K562 (cell line): Measurements from ENCODE around the gene CCDC28B. TPM values are rescaled to one million over a fixed set of nuclear protein-coding genes. Genes with fewer than 3 reads are reported as not detected.

ENCODE experiments used
- CBX1 ChIP-seq: sonication (generic); IDR thresholded peaks from 2 replicates; pipeline ENCODE4 v1.6.1; 2016; ENCODE audit warnings: antibody characterized with exemption, low read depth, mild to moderate bottlenecking
- CSDE1 ChIP-seq, 2 experiments: fragments of 450-650 bp; IDR thresholded peaks; 2 replicates each; pipeline ENCODE4 v1.6.1; 2016; ENCODE audit warnings: mild to moderate bottlenecking in 1 of 2
- ESRRB ChIP-seq: fragments of 250-450 bp; sonication (Bioruptor Pico); IDR thresholded peaks from 2 replicates; pipeline ENCODE4 v1.5.0; 2020; ENCODE audit warnings: mild to moderate bottlenecking, moderate library complexity, borderline replicate concordance
- KAT8 ChIP-seq: fragments of 450-650 bp; IDR thresholded peaks from 2 replicates; pipeline ENCODE4 v1.6.1; 2016; ENCODE audit warnings: low read depth, mild to moderate bottlenecking
- MCM5 ChIP-seq: fragments of 450-650 bp; IDR thresholded peaks from 2 replicates; pipeline ENCODE4 v1.6.1; 2016; ENCODE audit warnings: low read depth
- PHF20 ChIP-seq: fragments of 450-650 bp; IDR thresholded peaks from 2 replicates; pipeline ENCODE4 v1.6.1; 2018; ENCODE audit not compliant: partially characterized antibody
- SMARCA4 ChIP-seq: fragments of 450-650 bp; IDR thresholded peaks from 2 replicates; pipeline ENCODE4 v1.6.1; 2016
- ZBED1 ChIP-seq: IDR thresholded peaks from 2 replicates; pipeline ENCODE4 v1.6.1; 2014
- ZNF407 ChIP-seq: fragments of 450-650 bp; IDR thresholded peaks from 2 replicates; pipeline ENCODE4 v1.6.1; 2016; ENCODE audit warnings: low read depth
- ZNF668 ChIP-seq: fragments of 250-450 bp; sonication (Bioruptor Pico); IDR thresholded peaks from 2 replicates; pipeline ENCODE4 v1.8.0; 2022; ENCODE audit warnings: mild to moderate bottlenecking, inconsistent platforms
- polyA plus RNA-seq, 8 experiments: library from polyadenylated mRNA; depleted of rRNA in 4 of 8; stranded (reverse) in 5 of 8; unstranded in 3 of 8; fragments of >200 nt; fragmentation: Nextera tagmentation in 2 of 8; fragmentation: Illumina TruSeq in 1 of 8; extraction: Ambion mirVana in 2 of 8; extraction: Trizol in 1 of 8; gene quantifications; 2 replicates each; pipeline versions ENCODE4 v1.2.1 to v1.2.3, GENCODE V29; 2011 to 2014; ENCODE audit warnings: inconsistent platforms in 1 of 8, missing spikeins in 1 of 8
- total RNA-seq, 7 experiments: library from RNA; depleted of rRNA in 6 of 7; stranded (reverse); fragments of >200 nt in 6 of 7; fragmentation: Illumina TruSeq in 2 of 7; extraction: Trizol in 2 of 7; gene quantifications; 2 replicates each; pipeline versions ENCODE4 v1.2.1 to v1.2.3, GENCODE V29; 2011 to 2021; ENCODE audit warnings: low replicate concordance in 1 of 7
- TF ChIP-seq, protein P1 (sequence below), 2 experiments: fragments of 450-650 bp; IDR thresholded peaks; 2 replicates each; pipeline ENCODE4 v1.6.1; 2016; ENCODE audit warnings: mild to moderate bottlenecking in 2 of 2, borderline replicate concordance in 1 of 2, low read depth in 1 of 2, moderate library complexity in 1 of 2

CCDC28B gene
- total and polyA plus RNA-seq, 9 of the 15 experiments (the other 6 are each of a cell fraction or from before 2014, with no cell fraction given) = 5.7 to 54.5 (median 31.7) TPM

DNA sequence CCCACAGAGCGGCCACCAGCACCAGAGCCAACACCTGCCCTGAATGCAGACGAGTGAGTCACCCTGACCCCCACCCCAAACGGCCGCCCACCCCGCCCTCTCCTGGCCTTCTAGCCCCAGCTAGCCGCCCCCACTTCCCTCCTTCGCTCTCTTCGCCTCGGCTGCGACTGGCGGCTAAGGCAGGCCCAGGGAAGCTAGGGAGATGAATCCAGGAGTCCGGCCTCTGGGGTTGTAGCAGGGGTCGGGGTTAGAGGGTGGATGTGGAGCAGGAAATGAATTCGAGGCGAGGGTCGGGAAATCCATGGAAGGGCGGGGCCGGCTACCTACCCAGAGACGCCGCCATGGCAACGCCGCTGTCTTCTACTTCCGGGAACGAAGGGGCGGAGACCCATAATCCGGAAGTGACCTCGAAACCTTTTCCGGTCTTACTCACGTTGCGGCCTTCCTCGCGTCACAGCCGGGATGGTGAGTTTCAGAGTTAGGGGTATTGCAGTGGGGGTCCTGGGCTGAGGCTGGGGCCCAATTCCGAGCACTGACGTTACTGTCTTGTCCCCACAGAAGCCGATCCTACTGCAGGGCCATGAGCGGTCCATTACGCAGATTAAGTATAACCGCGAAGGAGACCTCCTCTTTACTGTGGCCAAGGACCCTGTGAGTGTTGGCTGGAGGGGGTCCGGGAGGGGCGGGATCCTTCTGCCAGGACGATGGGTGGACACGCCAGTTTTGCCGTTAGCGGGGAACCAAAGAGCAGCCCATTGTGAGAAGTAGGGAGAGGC lies 21.8 kb downstream of the CCDC28B start, which contains the start of the genes EIF3I and TMEM234 (continued):
- TF ChIP-seq ZNF407 = no peak
- TF ChIP-seq ESRRB = no peak
- TF ChIP-seq CSDE1 (IDR thresholded peaks at IDR 0.05) = peak in 1 of 2 experiments; percentile 91; a peak in 2 of 4 replicates
- TF ChIP-seq PHF20 = peak; percentile 95
- TF ChIP-seq ZBED1 = 0 out of 2 replicates have a peak, but pooled peaks have one; percentile 28
- no peak for TF ChIP-seq KAT8
- TF ChIP-seq ZNF668 (CRISPR knock-in tag) = no peak
- TF ChIP-seq MCM5 = no peak
- TF ChIP-seq CBX1 = no peak
- TF ChIP-seq SMARCA4 = no peak
- TF ChIP-seq, protein P1, sequence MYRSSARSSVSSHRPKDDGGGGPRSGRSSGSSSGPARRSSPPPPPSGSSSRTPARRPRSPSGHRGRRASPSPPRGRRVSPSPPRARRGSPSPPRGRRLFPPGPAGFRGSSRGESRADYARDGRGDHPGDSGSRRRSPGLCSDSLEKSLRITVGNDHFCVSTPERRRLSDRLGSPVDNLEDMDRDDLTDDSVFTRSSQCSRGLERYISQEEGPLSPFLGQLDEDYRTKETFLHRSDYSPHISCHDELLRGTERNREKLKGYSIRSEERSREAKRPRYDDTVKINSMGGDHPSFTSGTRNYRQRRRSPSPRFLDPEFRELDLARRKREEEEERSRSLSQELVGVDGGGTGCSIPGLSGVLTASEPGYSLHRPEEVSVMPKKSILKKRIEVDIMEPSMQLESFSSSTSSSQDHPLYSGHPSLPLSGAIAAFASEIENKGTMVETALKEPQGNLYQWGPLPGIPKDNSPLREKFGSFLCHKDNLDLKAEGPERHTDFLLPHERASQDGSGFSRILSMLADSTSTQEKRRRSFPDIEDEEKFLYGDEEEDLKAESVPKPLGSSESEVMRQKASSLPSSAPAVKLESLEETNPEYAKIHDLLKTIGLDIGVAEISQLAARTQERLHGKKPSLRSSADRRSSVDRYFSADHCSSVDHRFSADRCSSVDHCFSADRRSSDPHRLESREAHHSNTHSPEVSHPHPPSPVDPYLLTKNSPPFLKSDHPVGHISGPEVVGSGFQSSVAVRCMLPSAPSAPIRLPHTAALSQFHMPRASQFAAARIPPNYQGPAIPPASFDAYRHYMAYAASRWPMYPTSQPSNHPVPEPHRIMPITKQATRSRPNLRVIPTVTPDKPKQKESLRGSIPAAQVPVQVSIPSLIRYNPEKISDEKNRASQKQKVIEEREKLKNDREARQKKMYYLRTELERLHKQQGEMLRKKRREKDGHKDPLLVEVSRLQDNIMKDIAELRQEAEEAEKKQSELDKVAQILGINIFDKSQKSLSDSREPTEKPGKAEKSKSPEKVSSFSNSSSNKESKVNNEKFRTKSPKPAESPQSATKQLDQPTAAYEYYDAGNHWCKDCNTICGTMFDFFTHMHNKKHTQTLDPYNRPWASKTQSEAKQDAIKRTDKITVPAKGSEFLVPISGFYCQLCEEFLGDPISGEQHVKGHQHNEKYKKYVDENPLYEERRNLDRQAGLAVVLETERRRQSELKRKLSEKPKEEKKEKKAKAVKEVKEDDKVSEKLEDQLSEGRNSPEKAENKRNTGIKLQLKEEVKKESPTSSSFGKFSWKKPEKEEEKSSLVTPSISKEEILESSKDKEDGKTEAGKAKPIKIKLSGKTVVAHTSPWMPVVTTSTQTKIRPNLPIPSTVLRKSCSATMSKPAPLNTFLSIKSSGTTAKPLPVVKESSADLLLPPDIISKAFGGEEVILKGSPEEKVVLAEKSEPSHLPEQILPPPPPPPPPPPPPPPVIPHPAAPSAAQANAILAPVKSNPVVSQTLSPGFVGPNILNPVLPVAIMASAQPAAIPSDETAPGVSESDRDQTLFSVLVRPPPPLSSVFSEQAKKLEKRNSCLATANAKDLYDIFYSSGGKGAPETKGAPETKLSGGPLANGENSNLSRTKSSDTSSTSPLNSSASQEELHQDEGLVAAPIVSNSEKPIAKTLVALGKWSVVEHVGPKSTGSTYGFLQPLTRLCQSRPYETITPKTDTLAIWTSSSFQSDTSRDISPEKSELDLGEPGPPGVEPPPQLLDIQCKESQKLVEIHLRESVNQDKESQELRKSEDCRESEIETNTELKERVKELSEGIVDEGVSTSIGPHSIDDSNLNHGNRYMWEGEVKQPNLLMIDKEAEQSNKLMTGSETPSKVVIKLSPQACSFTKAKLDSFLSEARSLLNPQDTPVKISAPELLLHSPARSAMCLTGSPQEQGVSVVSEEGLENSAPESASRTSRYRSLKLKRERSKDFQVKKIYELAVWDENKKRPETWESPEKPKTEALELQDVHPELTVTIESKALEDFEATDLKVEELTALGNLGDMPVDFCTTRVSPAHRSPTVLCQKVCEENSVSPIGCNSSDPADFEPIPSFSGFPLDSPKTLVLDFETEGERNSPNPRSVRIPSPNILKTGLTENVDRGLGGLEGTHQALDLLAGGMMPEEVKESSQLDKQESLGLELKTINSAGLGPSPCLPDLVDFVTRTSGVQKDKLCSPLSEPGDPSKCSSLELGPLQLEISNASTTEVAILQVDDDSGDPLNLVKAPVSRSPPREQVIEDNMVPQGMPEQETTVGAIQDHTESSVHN (IDR thresholded peaks at IDR 0.05; ENCODE audit: borderline replicate concordance in 1 of 2, low read depth in 1 of 2) = no peak
